Gastroesophageal sphincter (tissue), 4 donors: Measurements from ENCODE around the gene C1orf185. TPM values are rescaled to one million over a fixed set of nuclear protein-coding genes. Genes with fewer than 3 reads are reported as not detected.
"Not testable (repeated sequence)": the region's sequence is repeated elsewhere in the genome, so short reads cannot be mapped to it uniquely, and the experiment has no call there.

ENCODE experiments used
- ATAC-seq: fragments of 150-250 bp; one replicate; pipeline ENCODE4 v1.9.1; 2016; ENCODE audit warnings: mild to moderate bottlenecking, moderate library complexity
- H3K27ac ChIP-seq, 4 donors: fragments of 200-600 bp; sonication (generic) in 3 of 4; 1 replicate in 3 of 4; 2 replicates in 1 of 4; pipeline ENCODE4 v1.5.1; 2016 to 2019
- H3K27me3 ChIP-seq: fragments of 200-600 bp; sonication (generic); one replicate; pipeline ENCODE4 v1.5.1; 2019
- H3K36me3 ChIP-seq, 2 donors: fragments of 200-600 bp; sonication (generic); one replicate each; pipeline ENCODE4 v1.5.1; 2019; ENCODE audit warnings: control low read depth in 1 of 2
- H3K4me1 ChIP-seq, 3 donors: fragments of 200-600 bp; sonication (generic); 1 replicate in 2 of 3; 2 replicates in 1 of 3; pipeline ENCODE4 v1.5.1; 2016 to 2019; ENCODE audit warnings: control low read depth in 2 of 3
- H3K4me3 ChIP-seq, 2 donors: fragments of 200-600 bp; sonication (generic); one replicate each; pipeline ENCODE4 v1.5.1; 2019; ENCODE audit warnings: mild to moderate bottlenecking in 1 of 2, moderate library complexity in 1 of 2
- H3K9me3 ChIP-seq, 3 donors: fragments of 200-600 bp; sonication (generic); one replicate each; pipeline ENCODE4 v1.5.1; 2017 to 2019; ENCODE audit warnings: control low read depth in 2 of 3
- CTCF ChIP-seq, 4 experiments: fragments of 200-600 bp in 2 of 4; fragments of 450-650 bp in 2 of 4; sonication (generic) in 1 of 4; IDR thresholded peaks; one replicate each; pipeline ENCODE4 v1.5.1; 2017 to 2019; ENCODE audit warnings: antibody characterized with exemption in 4 of 4, mild to moderate bottlenecking in 2 of 4, moderate library complexity in 2 of 4
- EP300 ChIP-seq: sonication (generic); formaldehyde crosslinking; IDR thresholded peaks from one replicate; pipeline ENCODE4 v1.6.1; 2017; ENCODE audit warnings: antibody characterized with exemption, mild to moderate bottlenecking
- POLR2A ChIP-seq, 2 donors: fragments of 450-650 bp; IDR thresholded peaks; one replicate each; pipeline ENCODE4 v1.6.1; 2017; ENCODE audit warnings: antibody characterized with exemption in 2 of 2, mild to moderate bottlenecking in 2 of 2, moderate library complexity in 1 of 2
- POLR2AphosphoS5 ChIP-seq: sonication (generic); formaldehyde crosslinking; IDR thresholded peaks from one replicate; pipeline ENCODE4 v1.6.1; 2017; ENCODE audit warnings: antibody characterized with exemption
- WGBS, 2 donors: methylation state at CpG; one replicate each; pipeline ENCODE4 v1.1.5; 2018; ENCODE audit warnings: low coverage in 1 of 2; 5-methylcytosine and 5-hydroxymethylcytosine counted together
- total RNA-seq, 4 donors: library from RNA; depleted of rRNA; stranded (reverse); fragments of >200 nt; gene quantifications; one replicate each; pipeline ENCODE4 v1.1.0, GENCODE V29; 2016

Gene C1orf185
- total RNA-seq, 4 donors from 2014 or later = not detected

- H3K9me3 ChIP-seq = no peaks in the 10 kb centered on the region
- WGBS, 2 donors = 100% methylated on average over 1 of the region's 1 CpG
- no peaks in the 10 kb centered on the region for H3K36me3 ChIP-seq
- ATAC-seq = no peak
- H3K27me3 ChIP-seq = no peaks in the 10 kb centered on the region
- H3K4me3 ChIP-seq = no peak overlapping the region
- no peak overlapping the region for H3K27ac ChIP-seq
- peaks cover 0 to 7% (median 0%) of the 10 kb centered on the region in 3 donors for H3K4me1 ChIP-seq
- TF ChIP-seq POLR2AphosphoS5 (no peak), CTCF (IDR thresholded peaks at IDR 0.05) (no peak), EP300 (no peak)
Observed at GRCh38 chr1:51170342-51170741, 68.3 kb downstream of the C1orf185 start.

GRCh38 chr1:51172811-51173210 lies 70.8 kb downstream of the C1orf185 start:
- WGBS, 2 donors = 38 to 51% methylated on average over 3 of the region's 3 CpGs
- Histone ChIP-seq H3K4me3 (no peak overlapping the region), H3K36me3 (no peaks in the 10 kb centered on the region), H3K27me3 (peaks cover 8% of the 10 kb centered on the region), H3K27ac (no peak overlapping the region), H3K9me3 (no peaks in the 10 kb centered on the region), H3K4me1 (peaks cover 0 to 7% (median 0%) of the 10 kb centered on the region in 3 donors)
- TF ChIP-seq EP300 (no peak), POLR2AphosphoS5 (no peak), CTCF (IDR thresholded peaks at IDR 0.05) (no peak), POLR2A (IDR thresholded peaks at IDR 0.05) (no peak)
- ATAC-seq = no peak

GRCh38 chr1:51175278-51175677 lies 73.2 kb downstream of the C1orf185 start:
- WGBS, 2 donors = 35 to 62% methylated on average over 2 of the region's 2 CpGs
- no peak overlapping the region for H3K4me3 ChIP-seq
- TF ChIP-seq EP300 (no peak), CTCF (IDR thresholded peaks at IDR 0.05) (no peak), POLR2AphosphoS5 (no peak), POLR2A (IDR thresholded peaks at IDR 0.05) (no peak)
- H3K27ac ChIP-seq = no peak overlapping the region
- peaks cover 8% of the 10 kb centered on the region for H3K27me3 ChIP-seq
- no peaks in the 10 kb centered on the region for H3K4me1 ChIP-seq
- no peak for ATAC-seq
- H3K9me3 ChIP-seq = no peaks in the 10 kb centered on the region
- H3K36me3 ChIP-seq = no peaks in the 10 kb centered on the region

GRCh38 chr1:51177988-51178387 lies 76.0 kb downstream of the C1orf185 start:
- H3K36me3 ChIP-seq, ATAC-seq, H3K9me3 ChIP-seq, H3K27me3 ChIP-seq, H3K4me1 ChIP-seq, H3K4me3 ChIP-seq, H3K27ac ChIP-seq: not testable (repeated sequence)
- WGBS, 2 donors = 83 to 89% methylated on average over 1 to 5 of the region's 6 CpGs

- Histone ChIP-seq H3K4me1 (no peaks in the 10 kb centered on the region), H3K27me3 (no peaks in the 10 kb centered on the region), H3K36me3 (no peaks in the 10 kb centered on the region), H3K9me3 (no peaks in the 10 kb centered on the region), H3K4me3 (no peak overlapping the region), H3K27ac (no peak overlapping the region)
- no peak for ATAC-seq
- TF ChIP-seq CTCF (IDR thresholded peaks at IDR 0.05) (no peak), POLR2A (IDR thresholded peaks at IDR 0.05) (no peak)
Observed at GRCh38 chr1:51188230-51188629, 86.2 kb downstream of the C1orf185 start.
